Neuronal stem cell (in vitro differentiated cells): ENCODE data around the gene C1QTNF12.

Experiments
- DNase-seq: peaks from one replicate; pipeline ENCODE4 v3.0.0-alpha.2; 2013; ENCODE audit warnings: low spot score
- H2AFZ ChIP-seq: one replicate; pipeline ENCODE4 v1.6.1; 2013; ENCODE audit warnings: mild to moderate bottlenecking, low read length, inconsistent platforms
- H2AK5ac ChIP-seq: 2 replicates; pipeline ENCODE4 v1.6.1; 2013; ENCODE audit warnings: low read depth, mild to moderate bottlenecking, inconsistent platforms, low read length, moderate library complexity, mixed read lengths
- H2BK120ac ChIP-seq: 2 replicates; pipeline ENCODE4 v1.6.1; 2013; ENCODE audit warnings: low read depth, mild to moderate bottlenecking, inconsistent platforms, low read length, moderate library complexity, mixed read lengths
- H2BK12ac ChIP-seq: one replicate; pipeline ENCODE4 v1.6.1; 2013; ENCODE audit warnings: low read length, inconsistent platforms
- H2BK15ac ChIP-seq: 2 replicates; pipeline ENCODE4 v1.6.1; 2013; ENCODE audit warnings: mild to moderate bottlenecking, low read length, inconsistent platforms, mixed read lengths
- H2BK5ac ChIP-seq: one replicate; pipeline ENCODE4 v1.6.1; 2013; ENCODE audit warnings: inconsistent platforms, mild to moderate bottlenecking, low read length, moderate library complexity
- H3K14ac ChIP-seq: one replicate; pipeline ENCODE4 v1.6.1; 2013; ENCODE audit warnings: low read length, inconsistent platforms
- H3K18ac ChIP-seq: 2 replicates; pipeline ENCODE4 v1.6.1; 2013; ENCODE audit warnings: low read length, inconsistent platforms
- H3K23ac ChIP-seq: 2 replicates; pipeline ENCODE4 v1.6.1; 2013; ENCODE audit warnings: low read depth, mild to moderate bottlenecking, mixed read lengths, low read length, inconsistent platforms; ENCODE audit not compliant: poor library complexity
- H3K27ac ChIP-seq: replicated peaks from 3 replicates; pipeline ENCODE4 v1.5.1; 2013; ENCODE audit warnings: low read length, inconsistent platforms
- H3K27me3 ChIP-seq, 3 experiments: 2 replicates each; pipeline ENCODE4 v1.6.1; 2013; ENCODE audit warnings: low read length in 3 of 3, mild to moderate bottlenecking in 2 of 3, inconsistent platforms in 1 of 3, low read depth in 1 of 3, mixed read lengths in 1 of 3, moderate library complexity in 1 of 3; ENCODE audit not compliant: control insufficient read depth in 3 of 3, insufficient read depth in 3 of 3
- H3K36me3 ChIP-seq, 2 donors: replicated peaks in 1 of 2; 2 replicates each; pipeline ENCODE4 v1.6.1; 2013; ENCODE audit warnings: low read length in 2 of 2; ENCODE audit not compliant: control insufficient read depth in 2 of 2, insufficient read depth in 2 of 2
- H3K4ac ChIP-seq: 2 replicates; pipeline ENCODE4 v1.6.1; 2013; ENCODE audit warnings: inconsistent platforms, mild to moderate bottlenecking, low read length, moderate library complexity
- H3K4me1 ChIP-seq, 2 donors: 1 replicate in 1 of 2; 2 replicates in 1 of 2; pipeline ENCODE4 v1.6.1; 2013; ENCODE audit warnings: low read length in 2 of 2, low read depth in 1 of 2; ENCODE audit not compliant: control insufficient read depth in 2 of 2, insufficient read depth in 1 of 2
- H3K4me2 ChIP-seq: one replicate; pipeline ENCODE4 v1.6.1; 2013; ENCODE audit warnings: mild to moderate bottlenecking, low read length, inconsistent platforms; ENCODE audit not compliant: insufficient read depth, poor library complexity, severe bottlenecking
- H3K4me3 ChIP-seq, 2 donors: 2 replicates each; pipeline ENCODE4 v1.5.1; 2013; ENCODE audit warnings: low read length in 2 of 2, mild to moderate bottlenecking in 2 of 2, inconsistent platforms in 1 of 2, moderate library complexity in 1 of 2
- H3K79me1 ChIP-seq: one replicate; pipeline ENCODE4 v1.6.1; 2013; ENCODE audit warnings: low read depth, mild to moderate bottlenecking, inconsistent platforms, low read length, moderate library complexity
- H3K9ac ChIP-seq: one replicate; pipeline ENCODE4 v1.6.1; 2013; ENCODE audit warnings: mild to moderate bottlenecking, low read depth, low read length, inconsistent platforms; ENCODE audit not compliant: poor library complexity
- H3K9me3 ChIP-seq, 2 donors: replicated peaks in 1 of 2; 2 replicates each; pipeline versions ENCODE3 to v1.6.1; 2013; ENCODE audit warnings: low read length in 2 of 2, mild to moderate bottlenecking in 2 of 2, inconsistent platforms in 1 of 2, low read depth in 1 of 2, mixed read lengths in 1 of 2, moderate library complexity in 1 of 2; ENCODE audit not compliant: control insufficient read depth in 2 of 2, insufficient read depth in 1 of 2
- H4K8ac ChIP-seq: one replicate; pipeline ENCODE4 v1.6.1; 2013; ENCODE audit warnings: low read depth, mild to moderate bottlenecking, inconsistent platforms, low read length, moderate library complexity
- H4K91ac ChIP-seq: one replicate; pipeline ENCODE4 v1.6.1; 2013; ENCODE audit warnings: low read length, low read depth, mild to moderate bottlenecking, inconsistent platforms; ENCODE audit not compliant: poor library complexity
- WGBS, 2 donors: extraction: QIAGEN DNeasy Blood & Tissue Kit; methylation state at CpG; one replicate each; pipeline ENCODE4 v1.1.7; 2013; ENCODE audit warnings: missing lambda C conversion rate in 2 of 2, mixed read lengths in 1 of 2; ENCODE audit not compliant: insufficient read length in 2 of 2, insufficient replicate concordance in 1 of 2; ENCODE audit errors: extremely low coverage in 2 of 2; 5-methylcytosine and 5-hydroxymethylcytosine counted together

The C1QTNF12 gene

DNA sequence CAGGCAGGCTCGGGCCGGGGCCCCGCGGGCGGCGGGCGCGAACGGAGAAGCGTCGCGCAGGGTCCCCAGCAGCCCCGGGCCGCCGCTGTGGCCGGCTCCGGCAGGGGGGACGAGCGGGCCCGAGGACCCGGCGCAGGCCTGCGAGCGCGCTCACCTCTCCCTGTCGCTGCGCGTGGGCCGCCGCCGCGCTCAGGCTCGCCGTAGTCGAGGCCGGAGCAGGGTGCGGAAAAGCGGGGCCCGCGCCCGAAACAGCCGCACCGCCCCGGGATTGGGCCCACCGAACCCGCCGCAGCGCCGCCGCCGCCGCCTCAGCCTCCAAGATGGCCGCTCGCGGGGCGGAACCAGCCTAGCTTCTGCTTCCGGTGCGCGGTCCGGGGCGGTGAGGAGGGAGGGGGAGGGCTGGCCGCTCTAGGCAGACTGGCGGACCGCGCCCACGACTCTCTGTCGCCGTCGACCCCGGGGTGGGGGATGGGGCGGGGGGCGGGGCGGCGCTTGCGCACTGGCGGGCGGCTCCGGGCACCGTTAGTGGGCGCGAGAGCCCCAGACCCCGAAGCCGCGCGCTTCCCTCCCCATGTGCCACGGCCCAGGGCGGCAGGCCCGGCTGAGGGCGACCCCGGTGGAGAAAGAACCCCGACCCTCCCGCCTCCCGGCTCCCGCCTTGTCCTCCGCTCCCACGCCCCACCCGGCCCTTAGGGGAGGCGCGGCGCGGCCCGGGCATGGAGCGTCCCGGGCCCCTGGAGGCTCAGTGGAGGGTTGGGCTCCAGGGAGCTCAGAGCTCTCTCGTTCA is 27.2 kb upstream of the C1QTNF12 start, which contains the start of gene UBE2J2:
Gene UBE2J2 (minus strand): TSS at position 343 of the 787 bp plus-strand sequence. CDS start 5,862 bp downstream, outside the sequence.
- Histone ChIP-seq H3K9ac (peak within 1 kb of the TSS; percentile 96), H2AK5ac (peak within 1 kb of the TSS; percentile 99), H3K4ac (peak within 1 kb of the TSS; percentile 89), H3K23ac (peak within 1 kb of the TSS; percentile 99), H3K4me2 (peak within 1 kb of the TSS; percentile 93), H3K4me3 (peak within 1 kb of the TSS; percentile 88 to 97), H4K91ac (peak within 1 kb of the TSS; percentile 92), H3K27me3 (no peaks in the 10 kb centered on the region), H2BK120ac (peak within 1 kb of the TSS; percentile 87), H3K36me3 (peaks cover 10 to 34% of the 10 kb centered on the region in 2 donors), H4K8ac (peak within 1 kb of the TSS; percentile 98), H2BK15ac (peak within 1 kb of the TSS; percentile 96), H2AFZ (peak within 1 kb of the TSS; percentile 98), H3K79me1 (peaks cover 19% of the 10 kb centered on the region), H3K4me1 (peaks cover 14 to 20% of the 10 kb centered on the region in 2 donors), H2BK5ac (peak within 1 kb of the TSS; percentile 90), H3K9me3 (peaks cover 0 to 2% of the 10 kb centered on the region in 2 donors), H3K27ac (peak within 1 kb of the TSS; percentile 22), H2BK12ac (peak within 1 kb of the TSS; percentile 95), H3K14ac (peak within 1 kb of the TSS; percentile 98), H3K18ac (peak within 1 kb of the TSS; percentile 100)
- peak; percentile 91 for DNase-seq
- no CpG with 5 or more reads among the region's 105 CpGs for WGBS, 2 donors

DNA sequence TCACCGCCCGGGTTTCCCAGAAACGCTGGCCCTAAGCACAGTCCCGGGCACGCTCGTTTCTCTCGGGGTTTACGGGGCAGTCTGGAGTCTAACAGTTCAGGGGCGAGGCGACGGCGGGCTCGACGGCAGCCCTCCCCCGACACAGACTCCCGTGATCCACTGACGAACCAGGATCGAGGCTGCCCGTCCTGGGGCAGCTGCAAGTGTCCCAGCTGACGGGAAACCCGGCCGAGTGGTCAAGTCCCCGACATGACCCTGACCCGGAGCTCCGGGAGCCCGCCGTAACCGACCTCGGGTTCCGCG is 26.6 kb upstream of the C1QTNF12 start:
- peak overlapping the region; percentile 37 for H3K4ac ChIP-seq
- peak overlapping the region; percentile 86 for H2AFZ ChIP-seq
- no peak for DNase-seq
- H3K27ac ChIP-seq: no peak overlapping the region
- H3K79me1 ChIP-seq: peaks cover 23% of the 10 kb centered on the region
- peak overlapping the region; percentile 99 for H3K23ac ChIP-seq
- no peak overlapping the region for H2BK12ac ChIP-seq
- H3K9me3 ChIP-seq: peaks cover 0 to 2% of the 10 kb centered on the region in 2 donors
- peaks cover 10 to 39% of the 10 kb centered on the region in 2 donors for H3K36me3 ChIP-seq
- peak overlapping the region; percentile 83 for H3K4me2 ChIP-seq
- H3K18ac ChIP-seq: peak overlapping the region; percentile 94
- peak overlapping the region; percentile 88 to 97 for H3K4me3 ChIP-seq
- no peaks in the 10 kb centered on the region for H3K27me3 ChIP-seq
- H2BK15ac ChIP-seq: no peak overlapping the region
- peak overlapping the region; percentile 90 for H2BK5ac ChIP-seq
- H3K14ac ChIP-seq: peak overlapping the region; percentile 56
- H4K8ac ChIP-seq: no peak overlapping the region
- no CpG with 5 or more reads among the region's 31 CpGs for WGBS, 2 donors
- H4K91ac ChIP-seq: no peak overlapping the region
- peaks cover 14 to 20% of the 10 kb centered on the region in 2 donors for H3K4me1 ChIP-seq
- H3K9ac ChIP-seq: peak overlapping the region; percentile 96
- H2BK120ac ChIP-seq: no peak overlapping the region
- peak overlapping the region; percentile 95 for H2AK5ac ChIP-seq

DNA sequence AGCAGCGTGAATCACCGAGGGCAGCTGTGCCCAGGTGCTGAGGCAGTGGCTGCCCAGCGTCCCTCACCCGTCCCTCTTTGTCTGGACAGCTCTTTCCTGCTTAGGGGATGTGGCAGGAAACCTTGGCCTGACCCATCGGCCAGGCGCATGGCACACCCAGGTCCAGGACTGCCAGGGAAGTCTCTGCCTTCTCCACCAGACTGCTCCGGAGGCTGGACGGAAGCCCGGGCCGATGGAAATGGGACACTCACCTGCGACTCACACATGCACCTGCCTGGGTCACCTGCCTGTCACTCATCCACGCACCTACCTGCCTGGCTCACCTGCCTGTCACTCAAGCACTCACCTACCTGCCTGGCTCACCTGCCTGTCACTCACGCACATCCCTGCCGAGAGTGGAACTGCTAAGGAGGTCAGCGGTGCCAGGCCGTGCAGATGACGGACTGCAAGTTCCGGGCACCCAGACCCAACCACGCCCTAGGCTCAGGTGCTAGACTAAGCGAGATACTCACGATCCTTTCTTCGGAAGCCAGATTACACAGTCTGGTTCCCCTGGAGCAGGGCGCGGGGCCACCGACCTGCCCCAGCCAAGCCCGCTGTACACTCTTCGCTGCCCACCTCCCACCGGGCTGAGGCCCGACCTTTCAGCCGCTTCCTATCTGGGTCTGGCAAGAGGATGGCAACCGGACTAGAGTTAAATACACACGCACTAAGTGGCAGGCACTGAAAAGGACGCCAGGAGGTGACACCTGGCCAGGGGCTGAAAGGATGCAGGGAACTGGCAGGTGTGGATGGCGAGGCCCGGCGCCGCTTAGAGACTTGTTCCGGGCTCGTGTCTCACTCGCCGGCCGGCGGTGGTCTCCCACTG is 26.1 kb upstream of the C1QTNF12 start:
- Histone ChIP-seq H2BK5ac (peak overlapping the region; percentile 16), H3K9me3 (peaks cover 0 to 2% of the 10 kb centered on the region in 2 donors), H3K4ac (peak overlapping the region; percentile 37), H3K23ac (peak overlapping the region; percentile 25), H3K4me2 (peak overlapping the region; percentile 83), H2BK15ac (no peak overlapping the region), H3K27me3 (no peaks in the 10 kb centered on the region), H3K4me3 (peak overlapping the region; percentile 88 to 97), H3K18ac (peak overlapping the region; percentile 33), H3K27ac (no peak overlapping the region), H4K8ac (no peak overlapping the region), H2BK12ac (no peak overlapping the region), H2AFZ (no peak overlapping the region), H3K4me1 (peaks cover 14 to 20% of the 10 kb centered on the region in 2 donors), H2BK120ac (no peak overlapping the region), H3K14ac (no peak overlapping the region), H2AK5ac (peak overlapping the region; percentile 95), H3K9ac (peak overlapping the region; percentile 96), H4K91ac (no peak overlapping the region), H3K79me1 (peaks cover 28% of the 10 kb centered on the region), H3K36me3 (peaks cover 12 to 45% of the 10 kb centered on the region in 2 donors)
- no CpG with 5 or more reads among the region's 43 CpGs for WGBS, 2 donors
- no peak for DNase-seq
